HG03064 (cell line): ENCODE results near the gene ACER2.
"Not testable (repeated sequence)": the region's sequence is repeated elsewhere in the genome, so short reads cannot be mapped to it uniquely, and the experiment has no call there.

Experiments
- ATAC-seq: cut with Tn5 transposase; IDR thresholded peaks from one replicate; pipeline ENCODE4 v1.9.1; 2021; ENCODE audit warnings: low read depth; ENCODE audit not compliant: unreplicated experiment

ACER2 gene

GRCh38 chr9:19408693-19409400, at the start of gene ACER2:
Gene ACER2, plus strand, starts transcription at chr9:19409009. Its CDS starts 76 bp downstream, at chr9:19409085.
- ATAC-seq, result peak; percentile 88

DNA sequence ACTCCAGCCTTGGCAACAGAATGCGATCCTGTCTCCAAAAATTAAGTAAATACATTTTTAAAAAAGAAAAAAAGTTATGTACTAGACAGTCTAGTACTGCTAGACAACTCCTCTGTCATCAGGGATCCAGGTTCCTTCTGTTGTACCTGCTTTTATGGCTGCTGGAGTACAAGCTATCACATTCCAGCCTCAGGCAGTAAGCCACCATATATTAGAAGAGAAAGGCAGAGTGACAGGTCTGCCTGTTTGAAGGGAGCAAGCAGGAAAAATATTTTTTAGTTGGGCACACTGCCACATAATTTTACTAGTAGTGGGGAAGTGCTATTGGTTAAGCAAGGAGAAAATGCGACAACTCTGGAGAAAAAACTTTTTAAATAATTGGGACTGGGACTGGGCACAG, 39.7 kb upstream of the ACER2 start:
- no peak for ATAC-seq

GRCh38 chr9:19371942-19372341, 36.9 kb upstream of the ACER2 start:
- no peak for ATAC-seq

DNA sequence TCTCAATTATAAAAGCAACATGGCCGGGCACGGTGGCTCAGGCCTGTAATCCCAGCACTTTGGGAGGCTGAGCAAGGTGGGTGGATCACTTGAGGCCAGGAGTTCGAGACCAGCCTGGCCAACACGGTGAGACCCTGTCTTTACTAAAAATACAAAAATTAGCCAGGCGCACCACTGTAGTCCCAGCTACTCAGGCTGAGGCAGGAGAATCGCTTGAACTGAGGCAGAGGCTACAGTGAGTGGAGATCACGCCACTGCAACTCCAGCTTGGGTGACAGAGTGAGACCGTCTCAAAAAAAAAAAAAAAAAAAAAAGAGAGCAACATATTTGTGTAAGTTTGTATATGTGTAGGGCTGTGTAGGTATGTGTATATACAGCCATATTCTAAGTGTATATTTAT, 36.2 kb upstream of the ACER2 start:
- no peak for ATAC-seq

DNA sequence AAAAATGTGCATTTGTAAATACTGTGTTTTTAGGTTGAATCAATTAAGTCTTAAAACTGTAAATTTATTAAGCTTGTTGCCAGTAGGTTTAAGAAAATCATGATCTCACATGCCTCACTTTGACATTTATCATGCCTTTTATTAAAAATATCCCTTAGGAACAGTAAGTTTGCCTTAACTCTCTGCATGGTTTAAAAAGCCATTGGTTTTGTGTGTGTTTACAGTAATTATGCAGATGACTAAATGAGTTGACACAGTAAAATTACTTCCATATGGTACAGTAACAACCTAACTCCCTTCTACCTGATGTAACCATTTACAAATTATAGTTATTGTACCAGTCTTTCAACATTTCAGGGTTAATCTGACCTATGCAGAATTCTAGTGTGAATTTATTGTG, 35.3 kb upstream of the ACER2 start:
- ATAC-seq, result no peak

DNA sequence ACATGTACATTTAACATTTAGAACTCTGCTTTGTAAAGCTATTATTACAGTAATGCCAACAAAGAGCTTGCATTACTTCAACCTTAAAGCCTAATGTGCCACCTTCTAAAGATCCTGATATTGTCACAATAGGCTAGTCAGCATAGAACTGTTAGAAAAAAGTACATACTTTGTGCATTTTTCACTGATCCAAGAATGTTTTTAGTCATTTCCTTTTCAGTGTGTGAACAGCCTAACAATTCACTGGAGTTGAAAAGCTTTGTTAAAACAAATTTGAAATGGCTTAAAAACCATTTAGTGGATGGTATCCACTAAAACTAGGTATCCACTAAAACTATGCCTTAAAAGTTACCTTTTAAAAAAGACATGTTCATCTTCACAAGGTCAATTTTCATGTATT, 33.3 kb upstream of the ACER2 start:
- no peak for ATAC-seq

DNA sequence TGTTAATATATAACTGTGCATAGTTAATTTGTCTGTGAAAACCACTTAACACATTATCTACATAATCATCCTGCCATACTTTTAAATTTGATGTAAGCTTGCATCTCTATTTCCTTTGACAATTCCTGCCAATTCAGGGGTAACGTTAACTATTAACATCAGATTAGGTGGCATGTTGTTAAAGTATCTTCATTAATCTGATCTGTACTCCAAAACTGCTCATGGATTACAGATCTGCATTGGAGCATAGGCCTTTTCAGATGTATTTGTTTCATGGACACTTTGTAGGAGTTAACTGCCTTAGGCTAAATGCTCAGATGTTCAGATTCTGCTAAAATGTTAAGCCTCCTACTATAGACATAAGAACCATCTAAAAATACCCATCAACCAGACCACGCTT, 31.9 kb upstream of the ACER2 start:
- no peak for ATAC-seq

GRCh38 chr9:19378164-19378563, 30.6 kb upstream of the ACER2 start:
- ATAC-seq, result no peak

GRCh38 chr9:19378647-19379046, 30.2 kb upstream of the ACER2 start:
- ATAC-seq, result no peak

DNA sequence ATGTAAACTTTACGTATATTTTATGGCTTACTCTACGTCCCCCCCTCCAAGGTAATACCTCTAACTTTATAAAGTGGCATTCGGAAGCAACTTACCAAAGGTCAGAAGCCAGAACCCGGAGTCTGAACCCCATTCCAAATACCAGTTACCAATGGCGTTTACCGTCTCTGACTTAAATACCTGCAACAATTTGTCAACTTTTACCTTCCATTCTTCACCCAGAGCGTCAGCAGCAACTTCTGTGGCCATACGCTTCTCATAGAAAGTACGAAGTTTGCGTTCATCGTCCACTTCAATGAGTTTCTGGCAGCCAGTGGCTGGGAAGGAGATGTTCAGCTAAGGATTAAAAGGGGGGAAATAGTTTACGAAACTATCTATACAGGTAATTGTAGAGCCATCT, 29.5 kb upstream of the ACER2 start:
- ATAC-seq, result no peak

- ATAC-seq, result peak; percentile 32
Observed at GRCh38 chr9:19379697-19380046, 29.1 kb upstream of the ACER2 start.

DNA sequence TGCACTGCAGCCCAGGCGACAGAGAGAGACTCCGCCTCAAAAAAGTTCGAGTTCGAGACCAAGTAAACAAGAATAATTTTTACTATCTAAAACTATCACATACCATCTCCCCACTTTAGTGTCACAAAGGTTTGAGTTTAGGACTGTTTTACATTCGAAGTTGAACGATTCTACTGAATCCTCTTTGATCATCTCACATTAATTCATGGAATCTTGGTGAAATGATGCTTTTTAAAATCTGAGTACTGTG, 28.1 kb upstream of the ACER2 start:
- ATAC-seq, result no peak

- ATAC-seq, result no peak
Observed at GRCh38 chr9:19381656-19382055, 27.2 kb upstream of the ACER2 start.

- not testable (repeated sequence) for ATAC-seq
Observed at GRCh38 chr9:19385212-19385611, 23.6 kb upstream of the ACER2 start.

DNA sequence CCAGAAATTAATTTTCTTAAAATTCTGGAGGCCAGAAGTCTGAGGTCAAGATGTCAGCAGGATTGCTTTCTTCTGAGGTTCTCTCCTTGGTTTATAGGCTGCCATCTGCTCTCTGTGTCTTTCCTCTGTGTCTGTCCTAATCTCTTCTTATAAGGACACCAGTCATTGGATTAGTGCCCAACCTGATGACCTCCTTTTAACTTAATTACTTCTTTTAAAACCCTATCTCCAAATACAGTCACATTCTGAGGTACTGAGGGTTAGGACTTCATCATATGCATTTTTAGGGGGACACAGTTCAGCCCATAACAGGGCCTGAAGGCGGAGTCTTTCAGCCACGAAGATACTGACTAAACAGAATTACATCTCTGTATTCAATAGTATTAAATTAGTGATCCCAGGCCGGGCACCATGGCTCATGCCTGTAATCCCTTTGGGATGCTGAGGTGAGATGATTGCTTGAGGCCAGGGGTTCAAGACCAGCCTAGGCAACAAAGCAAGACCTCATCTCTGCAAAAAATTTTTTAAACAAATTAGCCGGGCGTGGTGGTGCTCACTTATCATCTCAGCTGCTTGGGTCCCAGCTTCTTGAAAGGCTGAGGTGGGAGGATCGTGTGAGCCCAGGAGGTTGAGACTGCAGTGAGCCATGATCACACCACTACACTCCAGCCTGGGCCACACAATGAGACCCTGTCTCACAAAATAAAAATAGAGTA, 22.9 kb upstream of the ACER2 start:
- no peak for ATAC-seq

DNA sequence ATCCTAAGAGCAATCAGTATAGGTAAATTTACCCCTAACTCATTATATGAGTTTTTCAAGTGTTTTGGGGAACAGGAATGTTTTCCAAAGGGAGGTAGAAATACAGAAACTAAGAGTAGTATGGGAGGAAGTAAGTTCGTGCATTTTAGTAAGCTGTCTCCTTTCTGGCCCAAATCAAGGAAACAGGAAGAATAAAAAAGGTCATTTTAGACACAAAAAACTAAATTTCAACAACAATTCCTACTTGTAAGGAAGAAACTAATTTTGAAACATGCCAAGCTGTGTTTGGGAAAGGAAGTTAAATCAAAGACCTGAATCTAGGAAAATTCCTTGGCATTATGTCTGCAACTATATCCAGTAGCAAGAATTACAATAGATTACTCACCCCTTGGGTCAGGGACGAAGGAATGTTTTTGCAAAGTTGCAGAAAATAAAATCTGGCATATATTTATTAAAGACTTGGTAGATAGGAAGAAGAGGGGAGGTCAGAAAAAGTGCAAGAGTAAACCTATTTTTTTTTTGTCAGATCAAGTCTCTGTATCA, 22.2 kb upstream of the ACER2 start:
- no peak for ATAC-seq

DNA sequence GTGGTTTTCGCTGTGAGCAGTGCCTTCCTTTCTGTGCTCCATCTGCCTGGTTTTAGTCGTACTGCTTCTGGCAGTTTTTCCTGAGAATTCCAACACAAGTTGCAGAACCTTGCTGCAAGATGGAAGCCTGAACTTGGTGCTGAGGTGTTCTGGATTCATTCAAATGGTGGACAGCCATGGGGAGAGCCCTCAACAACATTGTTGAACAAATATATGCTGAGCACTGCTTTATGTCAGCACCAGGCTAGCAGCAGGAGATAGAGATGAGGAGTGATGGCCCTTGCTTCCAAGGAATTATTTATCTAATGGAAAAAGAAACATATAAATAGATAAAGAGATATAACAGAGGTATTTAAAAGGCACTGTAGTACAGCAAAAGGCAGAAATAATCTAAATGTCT, 21.5 kb upstream of the ACER2 start:
- no peak for ATAC-seq

GRCh38 chr9:19389539-19389938, 19.3 kb upstream of the ACER2 start:
- ATAC-seq, result not testable (repeated sequence)

DNA sequence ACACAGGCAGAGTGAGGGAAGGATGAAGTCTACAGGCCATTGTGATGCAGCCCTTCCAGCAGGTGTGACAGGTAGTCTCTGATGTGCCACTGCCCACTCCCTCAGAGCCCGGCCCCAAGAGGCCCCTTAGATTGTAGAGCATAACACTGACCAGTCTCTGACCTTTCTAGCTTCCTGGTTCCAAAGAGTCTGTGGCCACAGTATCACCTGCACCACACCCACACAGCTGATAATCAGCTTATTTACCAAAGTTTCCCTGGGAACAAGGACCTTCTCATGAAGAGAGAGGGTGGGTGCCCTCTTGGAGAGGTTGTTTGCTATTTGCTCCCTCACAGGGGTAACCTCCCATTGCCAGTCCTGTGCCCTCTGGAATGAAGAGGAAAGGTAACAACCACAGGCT, 11.0 kb upstream of the ACER2 start:
- no peak for ATAC-seq

GRCh38 chr9:19403231-19403630, 5.6 kb upstream of the ACER2 start:
- ATAC-seq, result not testable (repeated sequence)

DNA sequence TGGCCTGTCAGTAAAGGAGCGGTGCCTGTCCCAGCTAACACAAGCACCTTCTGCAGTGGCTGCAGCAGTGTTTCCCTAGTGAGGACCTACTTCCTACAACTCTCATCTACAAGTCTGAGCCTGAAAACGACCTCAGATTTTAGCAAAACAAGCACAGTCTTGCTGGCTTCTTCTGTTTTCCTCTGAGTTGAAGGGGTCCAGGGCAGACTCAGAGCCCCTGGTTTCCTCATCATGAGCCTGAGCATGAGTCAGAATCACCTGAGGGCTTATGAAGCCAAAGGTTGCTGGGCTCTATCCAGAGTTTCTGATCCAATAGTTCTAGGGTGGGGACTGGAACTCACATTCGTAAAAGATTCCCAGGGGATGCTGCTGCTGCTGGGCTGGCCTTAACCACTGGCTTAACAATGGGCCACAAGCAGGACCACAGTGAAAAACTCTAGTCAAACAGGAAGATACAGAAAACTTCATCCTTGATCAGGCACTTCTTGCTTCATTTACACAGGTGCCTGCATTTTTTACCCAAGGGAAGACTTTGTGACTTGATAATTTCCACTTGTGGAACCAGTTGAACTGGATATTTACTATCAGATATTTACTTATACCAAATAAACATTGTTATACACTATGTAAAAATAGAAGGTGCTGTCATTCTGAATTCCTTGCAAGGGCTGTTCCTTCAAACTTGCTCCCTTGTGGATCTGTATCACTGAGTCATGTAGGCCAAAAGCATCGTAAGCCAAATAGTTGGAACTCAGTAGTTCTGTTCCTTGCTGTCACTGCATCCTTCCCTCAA, 4.3 kb upstream of the ACER2 start:
- no peak for ATAC-seq

GRCh38 chr9:19405771-19406170, 3.0 kb upstream of the ACER2 start:
- no peak for ATAC-seq
